Thyroid gland (tissue), 4 donors: ENCODE data around the gene CYP2C8. TPM values are rescaled to one million over a fixed set of nuclear protein-coding genes. Genes with fewer than 3 reads are reported as not detected.

Experiments
- DNase-seq, 2 donors: peaks; one replicate each; pipeline ENCODE4 v3.0.0-alpha.2; 2019
- H3K27ac ChIP-seq, 3 donors: fragments of 200-600 bp; sonication (generic); 1 replicate in 2 of 3; 2 replicates in 1 of 3; pipeline ENCODE4 v1.5.1; 2016 to 2019; ENCODE audit warnings: mild to moderate bottlenecking in 1 of 3, moderate library complexity in 1 of 3
- H3K27me3 ChIP-seq: fragments of 200-600 bp; sonication (generic); one replicate; pipeline ENCODE4 v1.5.1; 2019
- H3K36me3 ChIP-seq, 2 donors: fragments of 200-600 bp; sonication (generic); one replicate each; pipeline ENCODE4 v1.5.1; 2016 to 2019
- H3K4me1 ChIP-seq, 2 donors: fragments of 200-600 bp; sonication (generic); one replicate each; pipeline ENCODE4 v1.5.1; 2017 to 2019
- H3K4me3 ChIP-seq, 3 donors: fragments of 200-600 bp; sonication (generic); replicated peaks in 1 of 3; 1 replicate in 2 of 3; 2 replicates in 1 of 3; pipeline ENCODE4 v1.5.1; 2016; ENCODE audit warnings: mild to moderate bottlenecking in 1 of 3
- H3K9me3 ChIP-seq: fragments of 200-600 bp; sonication (generic); one replicate; pipeline ENCODE4 v1.5.1; 2017
- CTCF ChIP-seq, 6 experiments: fragments of 200-600 bp in 3 of 6; fragments of 450-650 bp in 3 of 6; sonication (generic) in 3 of 6; IDR thresholded peaks; one replicate each; pipeline ENCODE4 v1.5.1; 2016 to 2019; ENCODE audit warnings: antibody characterized with exemption in 6 of 6, mild to moderate bottlenecking in 2 of 6, inconsistent platforms in 1 of 6, moderate library complexity in 1 of 6
- POLR2A ChIP-seq, 2 donors: fragments of 450-650 bp; IDR thresholded peaks; one replicate each; pipeline ENCODE4 v1.6.1; 2017; ENCODE audit warnings: antibody characterized with exemption in 2 of 2, mild to moderate bottlenecking in 2 of 2, moderate library complexity in 1 of 2
- WGBS, 2 donors: methylation state at CpG; one replicate each; pipeline ENCODE4 v1.1.5; 2017; 5-methylcytosine and 5-hydroxymethylcytosine counted together
- intact Hi-C: fragments of 100-400 bp; cut with DNase I; formaldehyde crosslinking; loops from one replicate; pipeline ENCODE4 v1.15.1; 2023
- total RNA-seq, 4 donors: library from RNA; depleted of rRNA; stranded (reverse); fragments of >200 nt; gene quantifications; one replicate each; pipeline ENCODE4 v1.2.3, GENCODE V29; 2016

CYP2C8 gene
- total RNA-seq, 4 donors from 2014 or later = 0.40 to 3.4 (median 1.6) TPM; not detected in 1

DNA sequence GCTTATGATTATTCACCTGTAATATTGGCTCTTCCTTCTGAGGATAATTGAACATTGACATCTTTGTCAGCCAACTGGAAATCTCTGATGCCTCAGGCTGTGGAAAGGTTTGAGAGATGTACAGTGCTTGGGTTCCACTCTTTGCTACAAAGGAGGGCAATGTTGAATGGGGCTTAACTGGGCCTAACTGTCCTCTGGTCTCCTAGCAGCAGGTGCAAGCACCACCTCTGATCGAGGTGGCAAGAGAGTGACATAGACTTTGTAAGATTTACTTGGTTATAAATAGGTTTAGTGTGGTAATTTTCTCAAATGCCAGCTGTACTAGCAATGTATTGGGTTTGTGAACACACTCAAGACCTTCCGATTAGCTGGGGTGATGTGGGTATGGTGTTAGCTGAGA, 21.1 kb downstream of the CYP2C8 start:
- H3K27ac ChIP-seq = peak overlapping the region in 2 of 3 donors; percentile 15 to 19
- TF ChIP-seq POLR2A (IDR thresholded peaks at IDR 0.05) = no peak
- TF ChIP-seq CTCF (IDR thresholded peaks at IDR 0.05) = no peak
- H3K9me3 ChIP-seq = no peaks in the 10 kb centered on the region
- no peaks in the 10 kb centered on the region for H3K27me3 ChIP-seq
- no peak overlapping the region for H3K4me3 ChIP-seq
- peaks cover 18 to 20% of the 10 kb centered on the region in 2 donors for H3K4me1 ChIP-seq
- WGBS, 2 donors = 90 to 95% methylated on average over 2 of the region's 2 CpGs
- intact Hi-C loops = no loop called here
- DNase-seq = no peak
- no peaks in the 10 kb centered on the region for H3K36me3 ChIP-seq

- no peak for DNase-seq
- Histone ChIP-seq H3K4me1 (peaks cover 23 to 26% of the 10 kb centered on the region in 2 donors), H3K9me3 (no peaks in the 10 kb centered on the region), H3K27me3 (no peaks in the 10 kb centered on the region), H3K4me3 (no peak overlapping the region), H3K27ac (no peak overlapping the region), H3K36me3 (no peaks in the 10 kb centered on the region)
- TF ChIP-seq POLR2A (IDR thresholded peaks at IDR 0.05) (no peak), CTCF (IDR thresholded peaks at IDR 0.05) (no peak)
- WGBS, 2 donors = 86 to 92% methylated on average over 2 of the region's 2 CpGs
- intact Hi-C loops = no loop called here
Observed at GRCh38 chr10:95039281-95039680, 30.0 kb downstream of the CYP2C8 start.

DNA sequence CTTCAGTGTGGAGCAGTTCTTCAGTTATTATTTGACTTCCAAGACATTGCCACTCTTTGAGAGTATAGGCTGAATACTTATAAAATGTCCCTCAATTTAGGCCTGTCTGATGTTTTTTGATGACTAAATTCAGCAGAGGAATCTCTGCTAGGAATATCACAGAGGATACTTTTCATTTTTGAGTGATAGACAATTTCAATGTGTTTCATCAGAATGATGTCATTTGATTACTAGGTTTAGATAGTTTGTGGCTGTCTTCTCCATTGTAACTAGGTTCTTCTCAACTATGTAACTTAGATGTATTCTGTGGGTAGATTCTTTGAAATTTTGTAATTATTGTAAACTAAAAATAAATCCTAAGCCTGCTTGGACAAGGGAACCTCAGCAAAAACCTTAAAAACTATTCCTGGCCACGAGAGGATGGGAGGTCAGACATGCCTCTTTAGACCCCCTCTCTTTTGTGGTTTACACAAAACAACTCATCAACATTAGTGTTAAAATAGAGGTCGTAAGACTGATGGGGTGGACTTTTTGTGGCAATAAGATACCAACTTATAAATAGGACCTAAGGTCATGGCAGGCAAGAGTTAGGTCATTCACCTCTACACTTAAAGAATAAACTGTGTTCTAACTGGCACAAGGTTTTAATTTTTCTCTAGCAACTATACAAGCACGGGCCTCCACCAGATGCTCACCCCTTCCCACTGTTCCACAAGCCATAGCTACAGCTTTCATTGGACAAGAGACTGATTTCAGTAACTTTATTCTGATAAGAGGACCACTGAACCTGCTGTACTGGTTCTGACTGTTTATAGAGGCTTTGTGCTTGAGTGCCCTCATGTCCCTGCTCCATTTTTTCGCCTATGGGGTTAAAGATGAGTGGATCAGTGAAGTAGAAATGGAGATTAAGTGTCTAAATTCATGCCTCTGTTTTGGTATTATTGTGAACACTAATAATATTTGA, 33.7 kb downstream of the CYP2C8 start:
- peak; percentile 66 to 72 for DNase-seq
- WGBS, 2 donors = 26 to 29% methylated on average over 4 of the region's 4 CpGs

GRCh38 chr10:95034401-95034800, 34.9 kb downstream of the CYP2C8 start:
- H3K4me1 ChIP-seq = peaks cover 23 to 33% of the 10 kb centered on the region in 2 donors
- DNase-seq = no peak
- no peaks in the 10 kb centered on the region for H3K36me3 ChIP-seq
- peak overlapping the region in 2 of 3 donors; percentile 75 to 81 for H3K27ac ChIP-seq
- H3K9me3 ChIP-seq = no peaks in the 10 kb centered on the region
- TF ChIP-seq CTCF (IDR thresholded peaks at IDR 0.05) (no peak), POLR2A (IDR thresholded peaks at IDR 0.05) (no peak)
- H3K4me3 ChIP-seq = no peak overlapping the region
- no peaks in the 10 kb centered on the region for H3K27me3 ChIP-seq
- WGBS, 2 donors = 88 to 89% methylated on average over 4 of the region's 4 CpGs
- intact Hi-C loops = no loop called here

More for the DNA sequence above, 33.7 kb downstream of the CYP2C8 start:
- intact Hi-C loops = no loop called here
- Histone ChIP-seq H3K9me3 (no peaks in the 10 kb centered on the region), H3K27me3 (no peaks in the 10 kb centered on the region), H3K4me1 (peaks cover 27 to 32% of the 10 kb centered on the region in 2 donors), H3K36me3 (no peaks in the 10 kb centered on the region), H3K27ac (peak overlapping the region; percentile 75 to 81 (median 76)), H3K4me3 (no peak overlapping the region)
- TF ChIP-seq CTCF (IDR thresholded peaks at IDR 0.05) (no peak), POLR2A (IDR thresholded peaks at IDR 0.05) (no peak)

DNA sequence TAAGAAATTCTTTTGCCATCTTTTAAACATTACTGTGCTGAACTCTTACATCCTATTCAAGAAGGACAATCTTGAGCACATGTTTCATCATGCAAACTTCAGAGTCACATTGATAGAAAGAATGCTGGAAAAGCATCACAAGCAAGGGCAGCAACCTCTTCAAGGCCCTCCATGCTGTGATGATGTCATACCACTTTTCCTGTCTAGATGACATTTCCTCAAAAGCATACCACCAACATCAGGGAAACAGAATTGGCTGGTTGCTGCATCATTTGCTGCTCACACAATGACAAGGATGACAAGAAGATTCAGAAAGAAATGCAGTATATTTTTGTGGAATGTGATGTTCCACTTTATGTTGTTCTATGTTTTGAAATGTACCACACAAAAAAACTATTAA, 37.6 kb downstream of the CYP2C8 start:
- Histone ChIP-seq H3K27ac (no peak overlapping the region), H3K27me3 (no peaks in the 10 kb centered on the region), H3K36me3 (no peaks in the 10 kb centered on the region), H3K9me3 (no peaks in the 10 kb centered on the region), H3K4me1 (peaks cover 22 to 39% of the 10 kb centered on the region in 2 donors), H3K4me3 (no peak overlapping the region)
- intact Hi-C loops = no loop called here
- no peak for TF ChIP-seq CTCF (IDR thresholded peaks at IDR 0.05)
- TF ChIP-seq POLR2A (IDR thresholded peaks at IDR 0.05) = no peak
- DNase-seq = no peak
